GM18867 (cell line): ENCODE results near the gene KDM5B.
"Not testable (repeated sequence)": the region's sequence is repeated elsewhere in the genome, so short reads cannot be mapped to it uniquely, and the experiment has no call there.

Source experiments
- ATAC-seq: cut with Tn5 transposase; IDR thresholded peaks from one replicate; pipeline ENCODE4 v1.9.1; 2021; ENCODE audit warnings: mild to moderate bottlenecking, moderate library complexity; ENCODE audit not compliant: unreplicated experiment

The KDM5B gene

DNA sequence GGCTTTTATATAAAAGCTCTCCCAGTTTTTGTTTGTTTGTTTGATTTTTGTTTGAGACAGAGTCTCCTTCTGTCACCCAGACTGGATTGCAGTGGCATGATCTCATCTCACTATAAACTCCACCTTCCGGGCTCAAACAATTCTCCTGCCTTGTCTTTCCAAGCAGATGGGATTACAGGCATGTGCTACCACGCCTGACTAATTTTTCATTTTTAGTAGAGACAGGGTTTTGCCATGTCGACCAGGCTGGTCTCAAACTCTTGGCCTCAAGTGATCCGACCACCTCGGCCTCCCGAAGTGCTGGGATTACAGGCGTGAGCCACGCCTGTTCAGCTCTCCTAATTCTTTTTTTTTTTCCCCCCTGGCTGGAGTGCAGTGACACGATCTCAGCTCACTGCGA is 6.9 kb upstream of the KDM5B start:
- ATAC-seq = no peak

- ATAC-seq = no peak
These were observed 4.2 kb upstream of the KDM5B start for GRCh38 chr1:202812176-202813026.

GRCh38 chr1:202811296-202812175 is 3.3 kb upstream of the KDM5B start:
- ATAC-seq = peak; percentile 18

DNA sequence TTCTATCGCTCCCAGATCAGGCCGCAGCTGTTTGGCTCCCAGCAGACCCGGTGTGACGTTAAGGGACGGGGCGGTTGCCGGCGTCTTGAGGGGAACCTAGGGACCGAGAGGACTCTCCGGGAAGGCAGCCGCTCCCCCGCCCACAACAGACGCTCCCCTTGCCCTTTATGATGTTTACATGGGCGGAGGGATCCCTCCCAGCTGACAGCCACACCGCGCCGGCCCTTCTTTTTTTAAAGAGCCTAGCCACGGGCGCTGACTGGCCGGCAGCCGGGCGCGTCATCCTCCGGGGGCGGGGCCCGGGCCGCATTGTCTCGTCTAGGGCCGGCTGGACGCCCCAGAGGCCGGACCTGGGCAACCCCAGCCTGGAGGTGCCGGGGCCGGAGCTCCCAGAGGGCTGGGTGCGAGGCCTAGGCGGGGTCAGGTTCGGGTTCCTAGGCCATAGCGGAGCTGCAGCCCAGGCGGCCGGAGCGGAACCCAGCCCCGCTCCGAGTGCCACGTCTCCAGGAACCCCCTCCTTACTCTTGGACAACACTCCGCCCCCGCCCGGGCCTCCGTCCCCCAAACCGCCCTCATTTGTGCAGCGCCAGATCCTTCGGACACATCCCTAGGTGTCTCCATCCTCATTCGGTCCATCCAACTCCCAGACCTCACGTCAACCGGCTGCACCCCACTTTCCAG is 2.5 kb upstream of the KDM5B start, which contains the start of gene PCAT6:
PCAT6 (plus strand) TSS at position 340 of the 681 bp plus-strand sequence.
- ATAC-seq = peak; percentile 78

DNA sequence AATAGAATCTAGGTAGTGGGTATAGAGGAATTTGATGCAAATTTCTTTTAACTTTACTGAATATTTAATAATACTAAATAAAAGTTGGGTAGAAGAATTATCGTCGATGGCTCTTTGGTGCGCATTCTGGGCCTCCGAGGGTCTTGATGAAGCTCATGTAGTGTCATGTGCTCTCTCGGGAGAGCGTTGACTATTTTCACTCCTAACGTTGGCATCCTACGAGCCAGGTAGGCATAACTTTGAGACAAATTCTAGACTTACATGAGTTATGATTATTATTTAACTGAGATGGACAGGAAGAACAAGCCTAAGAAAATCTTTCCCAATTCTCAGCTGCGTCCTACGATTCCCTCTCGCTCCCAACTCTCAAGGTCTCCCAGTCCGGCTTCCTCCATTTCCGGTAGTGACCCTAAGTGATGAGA is 2.0 kb upstream of the KDM5B start:
- ATAC-seq = no peak

DNA sequence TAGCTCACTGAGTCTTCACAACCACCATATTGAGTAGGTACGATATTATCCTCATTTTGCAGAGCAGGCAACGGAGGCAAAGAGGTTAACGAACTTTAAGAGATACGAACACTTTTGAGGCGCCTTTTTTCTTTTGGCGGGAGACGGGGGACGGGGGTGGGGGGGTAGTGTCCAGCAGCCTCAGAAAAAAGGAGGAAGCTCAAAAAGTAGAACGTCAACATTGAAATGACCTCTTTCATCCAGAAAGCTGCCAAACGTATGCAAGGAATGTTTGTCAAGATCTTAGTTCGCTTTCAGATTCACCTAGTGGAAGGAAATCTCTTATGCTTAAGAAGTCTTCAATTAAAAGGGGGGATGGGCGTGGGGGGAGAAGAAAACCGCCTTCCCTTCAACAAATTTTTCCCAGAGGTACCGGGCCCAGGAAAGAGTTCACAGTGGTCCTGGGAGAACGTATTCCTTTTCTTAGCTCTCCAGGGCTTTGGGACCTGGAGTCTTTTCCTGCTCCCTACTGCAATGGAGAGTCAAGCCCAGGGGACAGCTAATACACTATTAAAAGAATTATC is 1.5 kb upstream of the KDM5B start:
- no peak for ATAC-seq

DNA sequence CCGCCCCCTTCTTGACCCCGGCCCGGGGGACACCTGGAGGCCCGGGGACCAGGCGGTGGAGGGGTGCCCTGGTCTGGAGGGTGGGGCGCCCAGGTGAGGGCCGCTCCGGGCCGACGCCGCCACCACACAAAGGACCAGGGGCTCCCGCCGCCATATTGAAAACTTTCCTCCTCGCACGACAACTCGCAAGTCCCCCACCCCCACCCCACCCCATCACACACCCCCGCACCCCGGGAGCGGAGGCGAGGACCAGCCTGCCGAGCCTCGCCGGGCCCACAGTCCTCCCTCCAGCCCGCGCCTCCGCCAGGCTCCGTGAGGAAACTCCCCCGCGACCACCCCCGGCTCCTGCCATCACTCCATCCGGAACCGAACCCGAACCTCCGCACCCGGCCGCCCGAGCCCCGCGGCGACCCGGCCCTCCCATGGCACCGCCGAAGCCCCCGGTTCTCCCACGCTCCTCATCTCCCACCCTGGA is 733 bp downstream of the KDM5B start:
- no peak for ATAC-seq

GRCh38 chr1:202806845-202807450 is 1.3 kb downstream of the KDM5B start:
- ATAC-seq = no peak

- ATAC-seq = no peak
These were observed 2.1 kb downstream of the KDM5B start for GRCh38 chr1:202805886-202806844.

DNA sequence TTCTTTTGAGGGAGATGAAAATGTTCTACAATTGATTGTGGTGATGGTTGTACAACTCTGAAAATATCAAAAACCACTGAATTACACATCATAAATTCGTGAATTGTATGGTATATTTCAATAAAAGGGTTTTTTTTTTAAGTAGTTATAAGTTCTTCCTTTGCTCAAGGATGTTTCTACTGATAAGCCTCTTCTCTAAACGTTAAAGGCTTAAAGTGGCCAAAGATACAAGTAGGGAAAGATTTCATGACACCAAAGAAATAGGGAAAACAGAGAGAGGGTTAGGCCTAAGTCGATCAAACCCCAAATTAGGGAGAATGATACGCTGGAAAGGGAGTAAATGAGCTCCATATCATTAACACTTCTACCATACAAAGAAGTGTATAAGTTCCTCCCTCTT is 4.1 kb downstream of the KDM5B start:
- ATAC-seq = no peak

- no peak for ATAC-seq
These were observed 5.0 kb downstream of the KDM5B start for GRCh38 chr1:202802998-202803932.

- ATAC-seq = no peak
These were observed 6.2 kb downstream of the KDM5B start for GRCh38 chr1:202802034-202802433.

- no peak for ATAC-seq
These were observed 7.0 kb downstream of the KDM5B start for GRCh38 chr1:202801175-202801574.

DNA sequence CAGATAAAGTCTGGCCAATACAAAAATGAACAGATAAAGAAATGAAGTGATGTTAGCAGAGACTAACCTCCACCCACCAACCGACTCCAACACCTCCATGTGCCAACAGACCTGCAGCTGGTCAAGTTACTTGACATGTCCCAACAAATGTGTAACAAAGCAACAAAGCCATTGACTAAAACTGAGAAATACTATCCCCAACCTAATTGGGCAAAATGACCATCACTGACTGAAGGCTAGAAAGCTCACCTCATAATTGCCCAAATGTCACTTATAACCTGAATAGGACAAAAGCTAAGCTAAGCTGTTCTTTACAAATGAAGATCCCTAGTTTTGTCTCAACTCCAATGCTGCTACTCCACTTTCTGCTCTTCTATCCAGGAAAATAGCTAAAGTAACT is 7.5 kb downstream of the KDM5B start:
- ATAC-seq = no peak

DNA sequence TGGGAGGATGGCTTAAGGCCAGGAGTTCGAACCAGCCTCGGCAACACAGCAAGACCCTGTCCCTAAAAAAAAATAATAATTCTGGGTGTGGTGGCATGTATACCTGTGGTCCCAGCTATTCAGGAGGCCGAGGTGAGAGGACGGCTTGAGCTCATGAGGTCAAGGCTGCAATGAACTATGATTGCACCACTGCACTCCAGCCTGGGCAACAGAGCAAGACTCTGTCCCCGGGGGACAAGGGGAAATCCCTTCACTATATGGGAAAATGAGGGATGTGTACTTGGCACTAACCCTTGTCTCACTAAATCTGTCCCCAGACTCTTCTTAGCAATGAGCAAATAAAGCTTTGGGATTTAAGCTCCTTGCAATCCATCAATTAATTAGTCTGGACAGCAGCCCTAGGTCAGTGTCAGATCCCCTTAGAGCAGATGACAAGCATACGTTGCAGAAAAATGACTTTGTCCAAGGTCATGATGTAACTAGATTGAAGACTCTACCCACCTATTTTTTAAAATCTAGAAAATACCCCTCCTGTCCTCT is 9.4 kb downstream of the KDM5B start:
- ATAC-seq = no peak

GRCh38 chr1:202798260-202798659 is 10.0 kb downstream of the KDM5B start:
- ATAC-seq = no peak

GRCh38 chr1:202796670-202797069 is 11.6 kb downstream of the KDM5B start:
- no peak for ATAC-seq

GRCh38 chr1:202794931-202795330 is 13.3 kb downstream of the KDM5B start:
- ATAC-seq = not testable (repeated sequence)
